ENCODE measurements around the gene NFS1. TPM values are rescaled to one million over a fixed set of nuclear protein-coding genes. Genes with fewer than 3 reads are reported as not detected.

Gene NFS1
- total RNA-seq, 2 donors from 2014 or later = 17.0 to 30.9 TPM

DNA sequence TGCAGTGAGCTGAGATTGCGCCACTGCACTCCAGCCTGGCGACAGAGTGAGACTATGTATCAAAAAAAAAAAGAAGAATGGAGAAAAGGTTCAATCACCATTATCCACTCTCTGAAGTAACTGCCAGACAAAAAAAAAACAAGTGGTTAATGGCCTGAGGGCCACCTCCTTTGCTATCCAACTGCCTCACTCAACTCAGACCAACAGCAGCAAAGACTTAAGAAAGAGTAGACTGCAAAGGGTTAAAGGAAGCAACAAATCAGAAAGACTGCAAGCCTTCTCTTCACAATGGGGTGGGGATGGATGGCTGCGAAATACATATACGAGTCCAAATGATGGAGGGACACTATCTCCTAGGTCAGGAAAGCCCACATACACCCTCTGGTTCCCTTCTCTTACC is 3.2 kb downstream of the NFS1 start:
- H3K4me3 Mint-ChIP-seq = no peak overlapping the region
- no peaks in the 10 kb centered on the region for H3K9me3 ChIP-seq (ENCODE audit: control insufficient read depth, low read length)
- peaks cover 20% of the 10 kb centered on the region for H3K4me1 Mint-ChIP-seq
- DNase-seq = no peak
- H3K27ac ChIP-seq (ENCODE audit: low read depth, low read length) = no peak overlapping the region
- H3K9ac ChIP-seq (ENCODE audit: extremely low read depth, low read length, poor library complexity, severe bottlenecking) = no peak overlapping the region
- peaks cover 3% of the 10 kb centered on the region for H3K4me1 ChIP-seq (ENCODE audit: control insufficient read depth, insufficient read depth, low read length)
- peaks cover 20% of the 10 kb centered on the region for H3K36me3 Mint-ChIP-seq (ENCODE audit: low read depth)
- no peaks in the 10 kb centered on the region for H3K27me3 Mint-ChIP-seq (ENCODE audit: insufficient read depth)
- whole genome bisulfite sequencing, 2 experiments (ENCODE audit: insufficient coverage in 1 of 2, insufficient read length in 1 of 2) = 92 to 95% methylated on average over 2 to 4 of the region's 4 CpGs
- H3K4me3 ChIP-seq (ENCODE audit: low read length) = no peak overlapping the region
- peaks cover 15% of the 10 kb centered on the region for H3K36me3 ChIP-seq (ENCODE audit: control insufficient read depth, insufficient read depth, low read length)
- H3K9me3 Mint-ChIP-seq = no peaks in the 10 kb centered on the region
- H3K27ac Mint-ChIP-seq = peak overlapping the region; percentile 35
- no peaks in the 10 kb centered on the region for H3K27me3 ChIP-seq (ENCODE audit: control insufficient read depth, insufficient read depth, low read length, poor library complexity, severe bottlenecking)
- TF ChIP-seq, protein P1, sequence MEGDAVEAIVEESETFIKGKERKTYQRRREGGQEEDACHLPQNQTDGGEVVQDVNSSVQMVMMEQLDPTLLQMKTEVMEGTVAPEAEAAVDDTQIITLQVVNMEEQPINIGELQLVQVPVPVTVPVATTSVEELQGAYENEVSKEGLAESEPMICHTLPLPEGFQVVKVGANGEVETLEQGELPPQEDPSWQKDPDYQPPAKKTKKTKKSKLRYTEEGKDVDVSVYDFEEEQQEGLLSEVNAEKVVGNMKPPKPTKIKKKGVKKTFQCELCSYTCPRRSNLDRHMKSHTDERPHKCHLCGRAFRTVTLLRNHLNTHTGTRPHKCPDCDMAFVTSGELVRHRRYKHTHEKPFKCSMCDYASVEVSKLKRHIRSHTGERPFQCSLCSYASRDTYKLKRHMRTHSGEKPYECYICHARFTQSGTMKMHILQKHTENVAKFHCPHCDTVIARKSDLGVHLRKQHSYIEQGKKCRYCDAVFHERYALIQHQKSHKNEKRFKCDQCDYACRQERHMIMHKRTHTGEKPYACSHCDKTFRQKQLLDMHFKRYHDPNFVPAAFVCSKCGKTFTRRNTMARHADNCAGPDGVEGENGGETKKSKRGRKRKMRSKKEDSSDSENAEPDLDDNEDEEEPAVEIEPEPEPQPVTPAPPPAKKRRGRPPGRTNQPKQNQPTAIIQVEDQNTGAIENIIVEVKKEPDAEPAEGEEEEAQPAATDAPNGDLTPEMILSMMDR (conservative IDR thresholded peaks at IDR 0.05) = no peak

DNA sequence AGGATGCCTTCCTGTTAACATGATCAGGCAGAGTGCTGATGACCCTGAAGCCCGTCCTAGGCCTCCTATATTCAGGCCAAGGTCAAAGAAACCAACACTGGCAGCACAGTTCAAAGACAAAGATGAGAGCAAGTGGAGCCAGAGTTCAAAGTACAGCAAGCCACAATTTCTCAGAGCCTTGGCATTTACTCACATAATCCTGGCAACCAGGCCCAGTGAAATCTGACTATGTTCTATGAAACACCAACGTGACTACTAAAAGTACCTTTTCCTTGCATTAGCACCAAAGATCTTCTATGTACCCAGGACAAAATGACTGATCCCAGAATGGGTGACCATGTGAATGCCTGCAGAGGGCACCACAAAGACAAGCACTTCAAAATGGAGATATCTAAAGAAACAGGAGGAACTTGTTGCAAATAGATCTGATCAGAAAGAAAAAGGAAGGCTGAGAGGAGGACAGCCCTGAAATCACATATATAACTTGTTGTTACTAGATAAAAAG is 3.9 kb downstream of the NFS1 start:
- no peaks in the 10 kb centered on the region for H3K9me3 ChIP-seq (ENCODE audit: control insufficient read depth, low read length)
- peaks cover 15% of the 10 kb centered on the region for H3K4me1 Mint-ChIP-seq
- H3K9ac ChIP-seq (ENCODE audit: extremely low read depth, low read length, poor library complexity, severe bottlenecking) = no peak overlapping the region
- no peak overlapping the region for H3K27ac ChIP-seq (ENCODE audit: low read depth, low read length)
- H3K4me1 ChIP-seq (ENCODE audit: control insufficient read depth, insufficient read depth, low read length) = no peaks in the 10 kb centered on the region
- no peaks in the 10 kb centered on the region for H3K9me3 Mint-ChIP-seq
- no peaks in the 10 kb centered on the region for H3K27me3 Mint-ChIP-seq (ENCODE audit: insufficient read depth)
- H3K36me3 Mint-ChIP-seq (ENCODE audit: low read depth) = peaks cover 22% of the 10 kb centered on the region
- H3K4me3 ChIP-seq (ENCODE audit: low read length) = no peak overlapping the region
- peaks cover 12% of the 10 kb centered on the region for H3K36me3 ChIP-seq (ENCODE audit: control insufficient read depth, insufficient read depth, low read length)
- H3K27me3 ChIP-seq (ENCODE audit: control insufficient read depth, insufficient read depth, low read length, poor library complexity, severe bottlenecking) = no peaks in the 10 kb centered on the region
- TF ChIP-seq, protein P1 (conservative IDR thresholded peaks at IDR 0.05) = no peak
- H3K4me3 Mint-ChIP-seq = no peak overlapping the region
- WGBS, 2 experiments (ENCODE audit: insufficient coverage in 1 of 2, insufficient read length in 1 of 2) = 88 to 100% methylated on average over 1 to 2 of the region's 2 CpGs
- H3K27ac Mint-ChIP-seq = no peak overlapping the region
- DNase-seq = no peak

DNA sequence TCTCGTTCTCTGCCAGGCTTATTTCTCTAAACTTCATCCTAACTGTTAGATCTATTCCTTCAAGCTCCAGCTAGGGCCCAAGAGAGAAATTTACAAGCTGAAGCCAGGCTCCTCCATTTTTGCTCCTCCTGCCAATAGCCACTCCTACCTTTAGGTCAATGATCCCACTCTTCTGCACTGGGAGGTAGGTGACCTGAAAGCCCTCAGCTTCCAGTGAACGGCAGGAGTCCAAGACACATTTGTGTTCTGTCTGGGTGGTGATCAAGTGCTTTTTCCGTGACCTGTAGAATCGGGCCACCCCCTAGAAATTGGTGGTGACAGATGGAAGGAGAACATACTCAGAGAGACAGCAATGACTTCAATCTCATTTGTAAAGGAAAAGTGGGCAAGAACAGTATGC is 8.9 kb downstream of the NFS1 start:
- Mint-ChIP-seq H3K4me1 (no peaks in the 10 kb centered on the region), H3K9me3 (peaks cover 23% of the 10 kb centered on the region), H3K27ac (no peak overlapping the region), H3K36me3 (ENCODE audit: low read depth) (peaks cover 47% of the 10 kb centered on the region), H3K4me3 (no peak overlapping the region), H3K27me3 (ENCODE audit: insufficient read depth) (no peaks in the 10 kb centered on the region)
- Histone ChIP-seq H3K9me3 (ENCODE audit: control insufficient read depth, low read length) (peaks cover 18% of the 10 kb centered on the region), H3K9ac (ENCODE audit: extremely low read depth, low read length, poor library complexity, severe bottlenecking) (no peak overlapping the region), H3K36me3 (ENCODE audit: control insufficient read depth, insufficient read depth, low read length) (peaks cover 26% of the 10 kb centered on the region), H3K27me3 (ENCODE audit: control insufficient read depth, insufficient read depth, low read length, poor library complexity, severe bottlenecking) (no peaks in the 10 kb centered on the region), H3K27ac (ENCODE audit: low read depth, low read length) (no peak overlapping the region), H3K4me1 (ENCODE audit: control insufficient read depth, insufficient read depth, low read length) (no peaks in the 10 kb centered on the region), H3K4me3 (ENCODE audit: low read length) (no peak overlapping the region)
- DNase-seq = no peak
- 80 to 81% methylated on average over 1 to 4 of the region's 4 CpGs for WGBS, 2 experiments (ENCODE audit: insufficient coverage in 1 of 2, insufficient read length in 1 of 2)
- TF ChIP-seq, protein P1 (conservative IDR thresholded peaks at IDR 0.05) = no peak

Data from endodermal cell (in vitro differentiated cells).